Adrenal gland (tissue), 12 donors: Measurements from ENCODE around the gene GLIS1. TPM values are rescaled to one million over a fixed set of nuclear protein-coding genes. Genes with fewer than 3 reads are reported as not detected.

ENCODE experiments used
- DNase-seq, 7 donors: peaks; one replicate each; pipeline ENCODE4 v3.0.0-alpha.2; 2019 to 2020
- H3K27ac ChIP-seq, 5 donors: fragments of 200-600 bp; sonication (generic) in 4 of 5; 1 replicate in 3 of 5; 2 replicates in 2 of 5; pipeline versions ENCODE4 v1.5.1 to v1.8.0; 2016 to 2020; ENCODE audit warnings: mild to moderate bottlenecking in 1 of 5
- H3K27me3 ChIP-seq: fragments of 200-600 bp; 2 replicates; pipeline ENCODE4 v1.8.0; 2021
- H3K36me3 ChIP-seq, 2 donors: fragments of 200-600 bp; replicated peaks in 1 of 2; 1 replicate in 1 of 2; 2 replicates in 1 of 2; pipeline versions ENCODE4 v1.5.1 to v1.8.0; 2018 to 2022
- H3K4me1 ChIP-seq, 2 donors: fragments of 200-600 bp; replicated peaks in 1 of 2; 1 replicate in 1 of 2; 2 replicates in 1 of 2; pipeline versions ENCODE4 v1.5.1 to v1.8.0; 2018 to 2021
- H3K4me3 ChIP-seq, 4 donors: fragments of 200-600 bp; sonication (generic) in 3 of 4; one replicate each; pipeline ENCODE4 v1.5.1; 2016 to 2018
- H3K9me3 ChIP-seq, 3 donors: fragments of 200-600 bp; sonication (generic) in 1 of 3; replicated peaks in 1 of 3; 1 replicate in 2 of 3; 2 replicates in 1 of 3; pipeline versions ENCODE4 v1.5.1 to v1.8.0; 2016 to 2021
- POLR2A ChIP-seq, 2 donors: fragments of 450-650 bp; IDR thresholded peaks; one replicate each; pipeline ENCODE4 v1.6.1; 2017; ENCODE audit warnings: antibody characterized with exemption in 2 of 2, mild to moderate bottlenecking in 2 of 2, moderate library complexity in 1 of 2
- WGBS, 4 donors: extraction: QIAGEN DNeasy Blood & Tissue Kit in 2 of 4; methylation state at CpG; one replicate each; pipeline versions ENCODE4 v1.1.5 to v1.1.7; 2013 to 2017; 5-methylcytosine and 5-hydroxymethylcytosine counted together
- intact Hi-C, 2 donors: fragments of 100-400 bp; cut with DNase I; formaldehyde crosslinking; loops; one replicate each; pipeline versions ENCODE4 v1.14.1 to v1.15.0; 2022 to 2023
- polyA plus RNA-seq, 3 donors: library from polyadenylated mRNA; stranded (reverse); fragments of 200-250 nt in 2 of 3; fragments of 350-450 nt in 1 of 3; fragmentation: Illumina TruSeq in 1 of 3; extraction: RNeasy Lipid Tissue Mini Kit (QIAGEN cat#74804) in 1 of 3; gene quantifications; one replicate each; pipeline ENCODE4 v1.2.3, GENCODE V29; 2013 to 2014
- total RNA-seq, 9 donors: library from RNA; depleted of rRNA in 4 of 9; stranded (reverse); fragments of >200 nt in 4 of 9; fragments of 120-200 nt in 1 of 9; fragmentation: NEBNext Ultra II Directional in 1 of 9; extraction: Animal tissue kit (Norgen Biotek cat#: 25700) in 1 of 9; gene quantifications; one replicate each; pipeline versions ENCODE4 v1.1.0 to v1.2.4, GENCODE V29; 2013 to 2023
- TF ChIP-seq, protein P1 (sequence below), 6 experiments: fragments of 450-650 bp in 4 of 6; fragments of 200-600 bp in 2 of 6; sonication (generic) in 1 of 6; IDR thresholded peaks; 1 replicate in 5 of 6; 2 replicates in 1 of 6; pipeline versions ENCODE4 v1.5.1 to v1.8.0; 2016 to 2021; ENCODE audit warnings: antibody characterized with exemption in 6 of 6, mild to moderate bottlenecking in 2 of 6, moderate library complexity in 1 of 6
- donor health status: healthy with polysubstance abuse.
- donor health status: Bipolar disorder and iron deficiency.
- donor health status: DM: yes; HTN: yes; CAD: no.
- donor health status: DM: no; HTN: no; CAD: no.
- donor health status: DM: no; HTN: no; CAD: no.
- donor health status: DM: yes; HTN: yes; CAD: no.

The GLIS1 gene
- total and polyA plus RNA-seq, 12 donors: 0.08 to 0.37 (median 0.14) TPM; not detected in 6

DNA sequence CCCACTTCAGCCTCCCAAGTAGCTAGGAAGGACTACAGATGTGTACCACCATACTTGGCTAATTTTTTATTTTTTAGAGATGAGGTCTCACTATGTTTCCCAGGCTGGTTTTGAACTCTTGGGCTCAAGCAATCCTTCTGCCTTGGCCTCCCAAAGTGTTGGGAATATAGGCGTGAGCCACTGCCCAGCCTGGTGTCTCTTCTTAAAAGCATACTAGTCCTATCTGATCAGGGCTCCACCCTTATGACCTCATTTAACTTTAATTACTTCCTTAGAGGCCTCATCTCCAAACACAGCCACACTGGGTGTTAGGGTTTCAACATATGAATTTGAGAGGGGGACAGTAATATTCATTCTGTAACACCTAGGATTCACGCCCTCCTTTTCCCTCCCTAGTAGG is 130.9 kb downstream of the GLIS1 start:
- WGBS, 4 donors: 90 to 97% (median 93%) methylated on average over 2 of the region's 2 CpGs
- H3K27ac ChIP-seq: no peak overlapping the region
- no peak overlapping the region for H3K4me3 ChIP-seq
- no peaks in the 10 kb centered on the region for H3K36me3 ChIP-seq
- no peak for DNase-seq
- no peaks in the 10 kb centered on the region for H3K27me3 ChIP-seq
- intact Hi-C loops: no loop called here
- TF ChIP-seq POLR2A (IDR thresholded peaks at IDR 0.05): no peak
- TF ChIP-seq, protein P1, sequence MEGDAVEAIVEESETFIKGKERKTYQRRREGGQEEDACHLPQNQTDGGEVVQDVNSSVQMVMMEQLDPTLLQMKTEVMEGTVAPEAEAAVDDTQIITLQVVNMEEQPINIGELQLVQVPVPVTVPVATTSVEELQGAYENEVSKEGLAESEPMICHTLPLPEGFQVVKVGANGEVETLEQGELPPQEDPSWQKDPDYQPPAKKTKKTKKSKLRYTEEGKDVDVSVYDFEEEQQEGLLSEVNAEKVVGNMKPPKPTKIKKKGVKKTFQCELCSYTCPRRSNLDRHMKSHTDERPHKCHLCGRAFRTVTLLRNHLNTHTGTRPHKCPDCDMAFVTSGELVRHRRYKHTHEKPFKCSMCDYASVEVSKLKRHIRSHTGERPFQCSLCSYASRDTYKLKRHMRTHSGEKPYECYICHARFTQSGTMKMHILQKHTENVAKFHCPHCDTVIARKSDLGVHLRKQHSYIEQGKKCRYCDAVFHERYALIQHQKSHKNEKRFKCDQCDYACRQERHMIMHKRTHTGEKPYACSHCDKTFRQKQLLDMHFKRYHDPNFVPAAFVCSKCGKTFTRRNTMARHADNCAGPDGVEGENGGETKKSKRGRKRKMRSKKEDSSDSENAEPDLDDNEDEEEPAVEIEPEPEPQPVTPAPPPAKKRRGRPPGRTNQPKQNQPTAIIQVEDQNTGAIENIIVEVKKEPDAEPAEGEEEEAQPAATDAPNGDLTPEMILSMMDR (IDR thresholded peaks at IDR 0.05): no peak
- H3K9me3 ChIP-seq: peaks cover 0 to 13% (median 0%) of the 10 kb centered on the region in 3 donors
- H3K4me1 ChIP-seq: no peaks in the 10 kb centered on the region

DNA sequence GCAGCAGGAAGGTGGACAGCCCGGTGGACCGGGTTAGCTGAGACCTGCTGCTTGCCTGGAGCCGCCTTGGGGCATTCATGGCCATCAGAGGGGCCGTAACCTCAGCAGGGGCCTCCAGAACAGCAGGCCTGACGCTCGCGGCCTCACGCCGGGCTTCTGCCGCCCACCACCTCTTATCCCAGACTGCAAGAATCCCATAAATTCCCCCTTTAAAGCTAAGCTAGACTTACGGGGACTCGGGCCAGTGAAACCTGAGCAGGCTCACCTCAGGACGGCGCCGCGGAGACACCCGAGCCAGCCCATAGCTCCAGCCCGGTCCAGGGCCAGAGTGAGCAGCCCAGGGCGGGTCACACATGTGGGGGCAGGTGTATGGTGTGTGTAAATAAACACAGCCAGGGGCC is 132.3 kb downstream of the GLIS1 start:
- DNase-seq: no peak
- Histone ChIP-seq H3K4me1 (no peaks in the 10 kb centered on the region), H3K36me3 (no peaks in the 10 kb centered on the region), H3K9me3 (peaks cover 0 to 13% (median 0%) of the 10 kb centered on the region in 3 donors), H3K27me3 (no peaks in the 10 kb centered on the region), H3K4me3 (no peak overlapping the region), H3K27ac (no peak overlapping the region)
- TF ChIP-seq, protein P1 (IDR thresholded peaks at IDR 0.05): no peak
- no peak for TF ChIP-seq POLR2A (IDR thresholded peaks at IDR 0.05)
- WGBS, 4 donors: 76 to 77% (median 77%) methylated on average over 17 to 19 of the region's 19 CpGs
- intact Hi-C loops: no loop called here

DNA sequence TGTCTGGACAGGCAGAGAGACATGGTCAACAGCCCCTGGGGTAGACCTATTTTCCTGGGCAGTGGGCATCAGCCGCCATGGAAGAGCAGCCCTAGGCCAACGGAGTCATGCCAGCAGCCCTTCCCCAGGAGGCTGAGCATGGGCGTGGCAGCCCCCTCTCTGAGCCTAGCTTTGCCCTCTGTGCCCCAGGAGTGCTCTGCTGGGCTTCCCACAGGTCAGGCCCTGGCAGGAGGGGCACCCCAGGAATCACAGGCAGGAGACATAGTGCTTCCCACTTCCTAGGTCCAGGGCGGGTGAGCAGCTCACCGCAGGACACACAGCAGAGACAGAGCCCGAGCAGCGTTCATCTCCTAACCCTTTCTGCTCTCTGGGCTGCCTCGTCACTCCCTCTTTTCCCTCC is 132.8 kb downstream of the GLIS1 start:
- no peaks in the 10 kb centered on the region for H3K36me3 ChIP-seq
- no peak for DNase-seq
- intact Hi-C loops: no loop called here
- 76 to 86% (median 83%) methylated on average over 3 to 8 of the region's 8 CpGs for WGBS, 4 donors
- H3K4me3 ChIP-seq: no peak overlapping the region
- H3K27ac ChIP-seq: no peak overlapping the region
- peaks cover 0 to 13% (median 0%) of the 10 kb centered on the region in 3 donors for H3K9me3 ChIP-seq
- TF ChIP-seq, protein P1 (IDR thresholded peaks at IDR 0.05): no peak
- no peak for TF ChIP-seq POLR2A (IDR thresholded peaks at IDR 0.05)
- no peaks in the 10 kb centered on the region for H3K4me1 ChIP-seq
- H3K27me3 ChIP-seq: no peaks in the 10 kb centered on the region

DNA sequence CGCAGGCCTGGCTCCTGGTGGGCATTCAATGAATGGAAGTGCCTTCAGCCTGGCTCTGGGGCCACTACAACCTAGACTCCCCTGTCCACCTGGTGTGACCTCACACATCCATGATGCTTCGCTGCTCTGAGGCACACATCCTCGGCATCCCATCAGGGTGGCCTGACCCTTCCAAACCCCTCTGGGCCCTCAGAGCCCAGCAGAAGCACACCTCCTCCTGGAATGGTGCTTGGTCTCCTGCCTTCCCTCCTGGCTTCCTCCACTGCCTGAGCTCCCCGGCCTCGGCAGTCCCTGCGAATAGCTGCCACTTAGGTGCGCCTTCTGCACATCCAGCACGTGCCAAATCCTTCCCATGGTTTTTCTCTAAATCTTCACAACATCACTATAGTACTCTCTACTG is 133.8 kb downstream of the GLIS1 start:
- intact Hi-C loops: no loop called here

More for the DNA sequence above, 133.8 kb downstream of the GLIS1 start:
- Histone ChIP-seq H3K27me3 (no peaks in the 10 kb centered on the region), H3K27ac (no peak overlapping the region), H3K9me3 (peaks cover 0 to 3% (median 0%) of the 10 kb centered on the region in 3 donors), H3K36me3 (no peaks in the 10 kb centered on the region), H3K4me3 (no peak overlapping the region), H3K4me1 (no peaks in the 10 kb centered on the region)
- TF ChIP-seq, protein P1 (IDR thresholded peaks at IDR 0.05): no peak
- no peak for TF ChIP-seq POLR2A (IDR thresholded peaks at IDR 0.05)
- peak in 1 of 7 donors; percentile 6 for DNase-seq
- 86 to 93% (median 90%) methylated on average over 7 to 8 of the region's 8 CpGs for WGBS, 4 donors
